MM.1S (cell line): ENCODE results near the gene GEMIN5.

Experiments used
- EZH2 ChIP-seq: fragments of 300-600 bp; sonication (generic); optimal IDR thresholded peaks from 2 replicates; pipeline ENCODE3; 2017; ENCODE audit warnings: low read depth, mild to moderate bottlenecking, antibody characterized with exemption, low read length, mixed read lengths
- EZH2phosphoT487 ChIP-seq: fragments of 300-600 bp; sonication (generic); IDR thresholded peaks from 2 replicates; pipeline ENCODE4 v1.6.1; 2018; ENCODE audit warnings: antibody characterized with exemption, low read length
- TF ChIP-seq, protein P1 (sequence below): fragments of 300-600 bp; sonication (generic); IDR thresholded peaks from 2 replicates; pipeline ENCODE4 v1.5.1; 2016; ENCODE audit warnings: antibody characterized with exemption, low read length, mixed read lengths

DNA sequence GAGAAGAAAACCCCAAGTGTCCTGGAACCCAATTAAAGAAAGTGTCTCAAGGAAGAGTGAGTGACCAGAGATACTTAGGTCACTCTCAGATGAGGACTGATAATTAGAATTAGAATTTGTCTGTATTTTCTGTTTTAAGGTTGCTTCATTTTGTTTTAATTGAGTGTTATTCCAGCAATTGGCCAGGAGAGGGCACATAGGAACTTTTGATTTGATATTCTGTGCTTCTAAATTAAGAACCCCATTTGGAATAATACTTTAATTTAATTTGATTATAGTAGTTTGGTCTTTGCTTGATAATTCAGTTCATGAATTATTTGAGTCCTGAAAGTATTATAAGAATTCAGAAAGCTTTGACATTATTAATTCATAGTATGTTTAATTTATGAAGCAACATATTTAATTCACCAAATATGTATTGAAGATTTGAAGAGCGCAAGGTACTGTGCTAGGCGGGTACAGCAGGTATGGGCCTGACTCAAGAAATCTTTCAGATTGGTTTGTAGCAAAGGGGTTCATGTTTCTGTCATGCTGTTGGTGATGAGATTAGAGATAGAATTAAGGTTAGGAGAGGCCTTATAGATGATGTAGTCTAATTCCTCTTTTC, 7.8 kb upstream of the GEMIN5 start:
- TF ChIP-seq, protein P1, sequence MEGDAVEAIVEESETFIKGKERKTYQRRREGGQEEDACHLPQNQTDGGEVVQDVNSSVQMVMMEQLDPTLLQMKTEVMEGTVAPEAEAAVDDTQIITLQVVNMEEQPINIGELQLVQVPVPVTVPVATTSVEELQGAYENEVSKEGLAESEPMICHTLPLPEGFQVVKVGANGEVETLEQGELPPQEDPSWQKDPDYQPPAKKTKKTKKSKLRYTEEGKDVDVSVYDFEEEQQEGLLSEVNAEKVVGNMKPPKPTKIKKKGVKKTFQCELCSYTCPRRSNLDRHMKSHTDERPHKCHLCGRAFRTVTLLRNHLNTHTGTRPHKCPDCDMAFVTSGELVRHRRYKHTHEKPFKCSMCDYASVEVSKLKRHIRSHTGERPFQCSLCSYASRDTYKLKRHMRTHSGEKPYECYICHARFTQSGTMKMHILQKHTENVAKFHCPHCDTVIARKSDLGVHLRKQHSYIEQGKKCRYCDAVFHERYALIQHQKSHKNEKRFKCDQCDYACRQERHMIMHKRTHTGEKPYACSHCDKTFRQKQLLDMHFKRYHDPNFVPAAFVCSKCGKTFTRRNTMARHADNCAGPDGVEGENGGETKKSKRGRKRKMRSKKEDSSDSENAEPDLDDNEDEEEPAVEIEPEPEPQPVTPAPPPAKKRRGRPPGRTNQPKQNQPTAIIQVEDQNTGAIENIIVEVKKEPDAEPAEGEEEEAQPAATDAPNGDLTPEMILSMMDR: peak; percentile 52
- no peak for TF ChIP-seq EZH2
- TF ChIP-seq EZH2phosphoT487: no peak
